HG03442 (cell line): Measurements from ENCODE around the gene FRMPD1.

Experiments used
- ATAC-seq: cut with Tn5 transposase; IDR thresholded peaks from one replicate; pipeline ENCODE4 v1.9.1; 2021; ENCODE audit warnings: mild to moderate bottlenecking, moderate library complexity; ENCODE audit not compliant: unreplicated experiment

FRMPD1 gene

DNA sequence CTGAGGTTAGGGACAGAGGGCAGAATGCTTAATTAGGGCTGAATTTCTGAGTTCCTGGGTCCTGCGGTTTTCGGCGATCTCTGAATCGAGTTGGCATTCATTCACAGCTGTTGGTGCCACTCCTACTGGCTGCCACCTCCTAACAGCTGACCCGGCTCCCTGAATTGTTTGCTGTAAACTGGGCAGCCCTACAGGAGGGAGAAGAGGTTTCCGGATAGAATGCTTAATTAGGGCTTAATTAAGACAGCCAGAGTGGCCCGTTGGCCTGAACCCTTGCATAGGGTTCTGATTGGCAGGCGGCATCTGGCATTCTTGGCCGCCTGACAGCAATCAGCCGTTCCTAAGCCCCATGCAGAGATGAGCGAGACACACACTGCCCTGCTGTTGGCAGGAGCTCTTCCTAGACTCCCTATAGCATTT lies 25.7 kb downstream of the FRMPD1 start:
- ATAC-seq = no peak

- ATAC-seq = no peak
Observed at GRCh38 chr9:37677435-37677834, 26.7 kb downstream of the FRMPD1 start.

GRCh38 chr9:37678789-37679273 lies 28.1 kb downstream of the FRMPD1 start:
- ATAC-seq = no peak

- no peak for ATAC-seq
Observed at GRCh38 chr9:37679649-37680402, 29.1 kb downstream of the FRMPD1 start.

GRCh38 chr9:37682951-37683350 lies 32.2 kb downstream of the FRMPD1 start:
- ATAC-seq = no peak

- no peak for ATAC-seq
Observed at GRCh38 chr9:37683531-37684371, 33.0 kb downstream of the FRMPD1 start.

- ATAC-seq = no peak
Observed at GRCh38 chr9:37692622-37693221, 42.0 kb downstream of the FRMPD1 start.

- no peak for ATAC-seq
Observed at GRCh38 chr9:37693260-37693659, 42.5 kb downstream of the FRMPD1 start.

DNA sequence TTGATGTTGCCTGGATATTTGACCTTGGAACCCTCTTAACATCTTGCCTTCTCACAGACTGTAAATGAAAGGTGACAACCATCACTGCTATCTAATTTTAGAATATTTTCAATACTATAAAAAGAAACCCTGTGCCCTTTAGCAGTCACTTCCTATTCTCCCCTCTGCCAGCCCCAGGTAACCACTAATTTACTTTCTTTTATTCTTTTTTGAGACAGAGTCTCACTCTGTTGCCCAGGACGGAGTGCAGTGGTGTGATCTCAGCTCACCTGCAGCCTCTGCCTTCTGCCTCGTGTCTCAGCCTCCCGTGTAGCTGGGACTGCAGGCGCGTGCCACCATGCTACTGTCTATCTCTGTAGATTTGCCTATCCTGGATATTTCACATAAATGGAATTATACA lies 43.6 kb downstream of the FRMPD1 start:
- no peak for ATAC-seq

DNA sequence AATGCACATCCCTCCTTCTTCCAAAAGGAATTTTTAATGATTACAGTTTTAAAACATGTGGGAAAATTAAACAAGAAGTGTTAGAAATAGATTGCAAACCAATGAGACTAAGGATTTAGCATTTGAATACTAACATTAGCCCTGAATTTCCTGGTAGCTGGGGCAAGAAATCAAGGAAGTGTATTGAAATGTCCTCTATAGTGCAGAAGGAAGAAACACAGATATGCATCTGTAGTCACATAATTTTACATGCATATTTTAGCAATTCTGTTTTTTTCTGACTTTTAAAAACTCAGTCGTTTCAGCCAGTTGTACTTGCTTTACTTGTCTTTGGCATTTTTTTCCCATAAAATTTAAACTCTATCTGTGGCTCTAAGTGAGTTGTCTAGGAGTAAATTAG lies 45.8 kb downstream of the FRMPD1 start:
- ATAC-seq = no peak

DNA sequence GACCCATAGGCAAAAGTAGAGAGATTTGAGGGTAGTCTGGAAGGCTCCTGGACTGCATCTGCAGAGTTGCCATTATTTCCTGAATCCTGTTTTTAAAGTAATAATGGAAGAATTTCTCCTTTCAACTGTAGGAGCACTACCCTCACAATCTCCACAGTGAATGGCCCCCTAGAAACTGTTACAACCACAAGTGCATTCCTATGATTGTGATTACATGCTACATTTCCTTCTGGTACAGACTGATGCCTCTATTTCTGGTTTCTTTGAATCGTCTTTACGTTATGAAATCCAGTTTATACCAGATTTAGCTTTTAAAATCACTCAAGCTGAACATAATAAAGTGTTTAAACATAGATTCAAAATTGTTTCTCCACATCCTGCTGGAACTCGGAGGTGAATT lies 49.4 kb downstream of the FRMPD1 start:
- no peak for ATAC-seq

DNA sequence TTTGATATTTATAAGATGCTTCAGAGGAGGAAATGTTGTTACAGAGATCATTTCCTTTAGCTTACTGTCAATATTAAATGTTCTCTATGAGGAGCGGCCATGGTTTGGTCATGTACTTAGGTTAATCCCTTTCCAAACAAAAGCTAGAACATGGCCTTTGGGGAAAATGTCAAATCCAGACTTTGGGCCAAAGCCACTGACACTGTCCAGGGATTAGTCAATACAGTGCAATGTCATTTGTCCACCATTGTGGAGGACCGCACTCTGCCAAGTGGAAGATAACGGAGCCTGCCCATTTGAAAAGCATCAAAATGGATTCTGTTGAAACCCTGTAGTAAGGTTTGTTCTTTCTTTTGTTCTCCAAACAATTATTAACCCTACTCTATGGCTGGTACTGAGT lies 50.1 kb downstream of the FRMPD1 start:
- no peak for ATAC-seq

- ATAC-seq = no peak
Observed at GRCh38 chr9:37705787-37706186, 55.0 kb downstream of the FRMPD1 start.

GRCh38 chr9:37706290-37706689 lies 55.5 kb downstream of the FRMPD1 start:
- ATAC-seq = no peak

DNA sequence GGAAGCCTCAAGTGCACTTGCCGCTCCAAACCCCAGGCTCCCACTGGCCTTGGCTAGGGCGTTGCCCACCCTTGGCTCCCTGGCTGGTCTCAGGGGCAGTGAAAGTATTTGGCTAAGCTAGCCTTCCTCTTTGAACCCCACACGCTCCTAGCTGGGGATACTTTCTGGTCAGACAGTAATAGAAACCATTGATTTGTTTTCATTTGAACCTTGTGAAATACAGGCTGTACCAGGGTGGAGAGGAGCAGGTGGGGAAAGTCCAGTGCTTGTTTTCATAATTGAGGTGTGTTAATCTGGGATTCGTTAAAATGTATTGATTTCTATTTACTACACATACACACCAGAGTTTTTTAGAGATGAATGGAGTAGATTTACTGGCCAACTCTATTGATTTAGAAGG lies 57.0 kb downstream of the FRMPD1 start:
- ATAC-seq = no peak

DNA sequence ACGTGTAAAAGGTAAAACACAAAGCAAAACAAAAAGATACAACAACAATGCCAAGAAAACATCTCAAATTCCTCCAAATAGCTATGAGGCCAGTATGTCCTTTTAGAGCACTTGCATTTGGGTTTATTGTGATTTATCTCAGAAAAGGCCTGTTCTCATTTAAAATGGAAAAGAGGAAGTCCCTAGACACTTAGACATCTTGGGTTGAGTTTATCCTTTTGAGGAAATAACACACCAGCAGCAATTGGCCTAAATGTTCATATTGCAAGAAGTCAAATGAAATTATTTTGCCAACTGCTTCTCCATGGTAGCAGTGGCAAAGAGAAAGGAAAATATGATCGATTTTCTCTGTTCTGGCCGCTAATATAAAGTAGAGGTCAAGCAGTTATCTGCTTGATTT lies 59.3 kb downstream of the FRMPD1 start:
- no peak for ATAC-seq

DNA sequence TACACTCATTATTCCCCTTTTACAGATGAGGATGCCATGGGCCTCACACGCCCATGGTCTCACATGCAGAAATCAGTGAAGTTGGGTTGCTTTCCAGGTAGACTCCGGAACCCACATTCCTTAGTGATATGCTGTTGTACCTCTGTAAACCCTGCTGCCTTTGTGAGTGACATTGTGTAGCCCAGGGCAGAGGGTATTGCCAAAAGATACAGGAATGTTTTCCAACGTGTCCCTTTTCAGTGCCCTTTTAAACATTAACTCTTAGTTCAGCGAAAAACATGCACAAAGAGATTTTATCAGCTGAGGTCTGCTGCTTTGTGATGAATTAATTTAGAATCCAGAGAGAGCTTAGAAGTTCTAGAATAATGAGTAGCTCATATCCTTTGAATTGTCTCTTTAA lies 64.5 kb downstream of the FRMPD1 start:
- no peak for ATAC-seq

- no peak for ATAC-seq
Observed at GRCh38 chr9:37715991-37716505, 65.3 kb downstream of the FRMPD1 start.

DNA sequence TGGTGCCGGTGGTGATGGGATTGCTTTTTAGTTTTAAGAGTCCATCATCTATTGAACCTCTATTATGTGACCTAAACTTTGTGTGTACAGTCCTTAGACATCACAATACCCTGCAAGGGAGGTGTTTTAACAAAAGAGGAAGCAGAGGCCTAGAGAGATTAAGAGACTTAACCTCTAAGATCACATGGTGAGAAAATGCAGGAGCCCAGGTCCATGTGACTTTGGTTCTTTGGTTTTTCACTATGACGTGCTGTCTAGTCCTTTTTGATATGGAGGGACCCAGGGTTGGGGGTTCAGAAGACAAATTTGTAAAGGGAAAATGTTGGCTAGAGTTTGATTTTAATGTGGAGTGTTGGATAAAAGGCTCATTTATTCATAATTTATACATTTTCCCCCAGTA lies 68.8 kb downstream of the FRMPD1 start:
- no peak for ATAC-seq

DNA sequence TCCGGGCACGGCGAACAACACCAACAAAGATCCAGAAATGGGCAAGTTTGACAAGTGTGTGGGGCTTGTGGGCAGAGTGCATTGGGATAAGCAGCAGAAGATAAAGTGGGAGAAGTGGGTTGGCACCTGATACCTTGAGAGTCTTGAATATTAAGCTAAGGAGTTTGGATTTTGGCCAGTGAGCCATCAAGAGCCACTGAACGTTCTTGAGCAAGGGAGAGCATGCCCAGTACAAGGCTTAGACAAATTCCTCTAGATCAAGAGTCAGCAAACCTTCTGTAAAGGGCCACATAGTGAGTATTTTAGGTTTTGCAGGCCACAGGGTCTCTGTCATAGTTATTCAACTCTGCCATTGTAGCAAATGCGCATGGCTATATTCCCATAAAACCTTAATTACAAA lies 76.3 kb downstream of the FRMPD1 start:
- ATAC-seq = no peak

- ATAC-seq = no peak
Observed at GRCh38 chr9:37729499-37729898, 78.7 kb downstream of the FRMPD1 start.
